ENCODE results near the gene SYT1.

DNA sequence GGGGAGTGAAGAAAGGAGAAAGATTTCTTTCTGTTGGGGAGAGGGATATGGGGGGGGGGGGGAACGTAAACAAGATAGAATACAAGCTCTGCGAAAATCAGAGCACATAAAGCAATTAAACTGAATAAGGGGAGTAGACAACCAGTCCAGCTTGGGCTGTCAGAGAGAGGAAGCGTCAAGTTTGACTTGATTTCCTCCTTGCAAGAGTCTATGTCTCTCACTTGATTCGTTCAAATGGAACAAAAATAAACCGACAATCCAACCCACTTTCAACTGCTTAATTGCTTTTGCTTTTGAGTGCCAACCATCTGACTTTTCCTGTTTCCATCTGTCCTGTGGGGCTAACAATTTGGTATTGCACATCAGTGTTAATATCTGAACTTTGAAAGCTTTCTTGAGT, 942 bp downstream of the SYT1 start:
- TF ChIP-seq POLR2A (IDR thresholded peaks at IDR 0.05; ENCODE audit: extremely low read depth, insufficient read length) = no peak
- TF ChIP-seq, protein P1, sequence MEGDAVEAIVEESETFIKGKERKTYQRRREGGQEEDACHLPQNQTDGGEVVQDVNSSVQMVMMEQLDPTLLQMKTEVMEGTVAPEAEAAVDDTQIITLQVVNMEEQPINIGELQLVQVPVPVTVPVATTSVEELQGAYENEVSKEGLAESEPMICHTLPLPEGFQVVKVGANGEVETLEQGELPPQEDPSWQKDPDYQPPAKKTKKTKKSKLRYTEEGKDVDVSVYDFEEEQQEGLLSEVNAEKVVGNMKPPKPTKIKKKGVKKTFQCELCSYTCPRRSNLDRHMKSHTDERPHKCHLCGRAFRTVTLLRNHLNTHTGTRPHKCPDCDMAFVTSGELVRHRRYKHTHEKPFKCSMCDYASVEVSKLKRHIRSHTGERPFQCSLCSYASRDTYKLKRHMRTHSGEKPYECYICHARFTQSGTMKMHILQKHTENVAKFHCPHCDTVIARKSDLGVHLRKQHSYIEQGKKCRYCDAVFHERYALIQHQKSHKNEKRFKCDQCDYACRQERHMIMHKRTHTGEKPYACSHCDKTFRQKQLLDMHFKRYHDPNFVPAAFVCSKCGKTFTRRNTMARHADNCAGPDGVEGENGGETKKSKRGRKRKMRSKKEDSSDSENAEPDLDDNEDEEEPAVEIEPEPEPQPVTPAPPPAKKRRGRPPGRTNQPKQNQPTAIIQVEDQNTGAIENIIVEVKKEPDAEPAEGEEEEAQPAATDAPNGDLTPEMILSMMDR (IDR thresholded peaks at IDR 0.05; ENCODE audit: low read depth, low read length) = no peak
- TF ChIP-seq MYC (IDR thresholded peaks at IDR 0.05; ENCODE audit: low read depth, low read length) = no peak
